CD4-positive, alpha-beta T cell treated with Interleukin-4 for 4 hours (primary cell): ENCODE data around the gene DAPK2.
A peak's percentile ranks its signal among the peaks of the same experiment; 100 is the strongest.
"Not testable (repeated sequence)": the region's sequence is repeated elsewhere in the genome, so short reads cannot be mapped to it uniquely, and the experiment has no call there.

Experiments
- DNase-seq: peaks from one replicate; pipeline ENCODE4 v3.0.0-alpha.2; 2020

DAPK2 gene

GRCh38 chr15:63970621-63971426, 75.5 kb downstream of the DAPK2 start:
- peak; percentile 10 for DNase-seq

DNA sequence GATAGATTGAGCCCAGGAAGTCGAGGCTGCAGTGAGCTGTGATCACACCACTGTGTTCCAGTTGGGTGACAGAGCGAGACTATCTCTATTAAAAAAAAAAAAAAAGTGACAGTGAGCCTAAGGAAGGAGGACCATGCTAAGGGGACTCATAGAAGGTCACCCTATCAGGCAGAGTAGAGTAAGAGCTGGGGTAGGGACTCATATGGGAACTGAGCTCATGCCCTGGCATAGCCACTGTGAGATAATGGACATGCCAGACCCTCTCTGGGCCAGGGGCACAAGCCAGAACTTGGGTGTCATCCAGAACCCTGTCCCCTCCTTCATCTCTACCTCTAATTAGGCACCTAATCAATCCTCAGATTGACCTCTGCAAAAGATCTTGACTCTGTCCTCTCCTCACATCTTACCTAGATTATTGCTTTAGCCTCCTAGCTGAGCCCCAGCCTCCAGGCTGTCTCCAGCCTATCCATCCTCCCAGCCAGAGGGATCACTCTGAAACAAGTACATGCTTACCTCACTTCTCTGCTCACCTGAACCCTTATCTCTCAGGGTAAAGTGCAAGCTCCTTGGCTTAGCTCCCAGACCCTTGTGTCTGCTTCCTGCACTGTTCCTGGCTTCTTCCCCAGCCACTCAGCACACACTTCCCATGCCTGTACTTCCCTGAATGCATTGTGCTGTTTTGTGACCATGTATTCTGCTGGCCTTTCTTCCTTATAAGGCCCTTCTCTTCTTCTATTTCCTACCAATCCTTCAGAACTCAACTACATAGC, 76.4 kb downstream of the DAPK2 start:
- DNase-seq: no peak

- no peak for DNase-seq
Measured at GRCh38 chr15:63968700-63969099, 77.6 kb downstream of the DAPK2 start.

DNA sequence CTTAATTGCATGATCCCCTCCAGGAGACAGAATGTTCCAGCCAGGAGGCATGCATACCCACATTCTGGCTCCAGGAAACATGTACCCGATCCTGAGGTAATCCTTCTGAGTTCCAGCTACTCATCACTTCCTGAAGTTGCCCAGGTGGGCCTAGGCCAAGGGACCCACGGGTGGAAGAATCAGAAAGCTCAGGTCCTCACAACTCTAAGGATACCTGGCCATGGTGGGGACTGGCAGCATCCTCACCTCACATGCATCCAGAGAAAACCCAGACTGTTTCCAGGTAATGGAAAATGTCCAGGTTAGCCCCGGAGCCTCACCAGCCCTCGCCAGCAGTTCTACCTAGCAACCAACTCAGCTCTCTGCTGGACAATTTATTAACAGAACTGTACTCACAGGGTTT, 78.2 kb downstream of the DAPK2 start:
- DNase-seq: no peak

DNA sequence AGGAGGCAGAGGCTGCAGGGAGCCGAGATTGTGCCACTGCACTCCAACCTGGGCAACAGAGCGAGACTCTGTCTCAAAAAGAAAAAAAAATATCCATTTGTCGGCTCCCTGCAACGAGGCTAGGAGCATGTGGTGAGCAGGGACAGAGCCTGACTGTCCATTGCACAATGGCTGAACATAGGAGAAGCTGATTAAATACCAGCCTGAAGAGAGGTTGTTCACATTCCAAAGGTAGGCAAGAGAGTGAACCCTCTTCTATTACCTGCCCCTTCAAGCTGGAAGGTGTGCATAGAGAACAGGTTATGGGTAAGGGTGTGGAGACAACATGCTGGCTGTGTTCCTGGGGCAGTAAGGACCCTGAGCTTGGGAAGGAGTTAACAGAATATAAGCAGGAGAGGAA, 78.7 kb downstream of the DAPK2 start:
- no peak for DNase-seq

DNA sequence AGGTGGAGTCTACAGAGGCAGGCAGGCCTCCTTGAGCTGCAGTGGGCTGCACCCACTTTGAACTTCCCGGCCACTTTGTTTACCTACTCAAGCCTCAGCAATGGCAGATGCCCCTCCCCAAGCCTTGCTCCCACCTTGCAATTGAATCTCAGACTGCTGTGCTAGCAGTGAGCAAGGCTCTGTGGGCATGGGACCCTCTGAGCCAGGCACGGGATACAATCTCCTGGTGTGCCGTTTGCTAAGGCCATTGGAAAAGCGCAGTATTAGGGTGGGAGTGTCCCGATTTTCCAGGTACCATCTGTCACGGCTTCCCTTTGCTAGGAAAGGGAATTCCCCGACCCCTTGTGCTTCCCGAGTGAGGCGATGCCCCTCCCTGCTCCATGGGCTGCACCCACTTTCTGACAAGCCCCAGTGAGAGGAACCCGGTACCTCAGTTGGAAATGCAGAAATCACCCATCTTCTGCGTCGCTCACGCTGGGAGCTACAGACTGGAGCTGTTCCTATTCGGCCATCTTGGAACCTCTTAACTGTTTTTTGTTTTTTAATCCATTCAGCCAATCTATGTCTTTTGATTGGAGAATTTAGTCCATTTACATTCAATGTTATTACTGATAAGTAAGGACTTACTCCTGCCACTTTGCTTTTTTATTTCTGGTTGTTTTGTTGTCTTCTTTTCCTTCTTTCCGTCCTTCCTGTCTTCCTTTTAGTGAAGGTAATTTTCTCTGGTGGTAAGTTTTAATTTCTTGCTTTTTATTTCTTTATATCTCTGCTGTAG, 83.2 kb downstream of the DAPK2 start:
- DNase-seq: not testable (repeated sequence)

- no peak for DNase-seq
Measured at GRCh38 chr15:63953524-63953923, 92.8 kb downstream of the DAPK2 start.

DNA sequence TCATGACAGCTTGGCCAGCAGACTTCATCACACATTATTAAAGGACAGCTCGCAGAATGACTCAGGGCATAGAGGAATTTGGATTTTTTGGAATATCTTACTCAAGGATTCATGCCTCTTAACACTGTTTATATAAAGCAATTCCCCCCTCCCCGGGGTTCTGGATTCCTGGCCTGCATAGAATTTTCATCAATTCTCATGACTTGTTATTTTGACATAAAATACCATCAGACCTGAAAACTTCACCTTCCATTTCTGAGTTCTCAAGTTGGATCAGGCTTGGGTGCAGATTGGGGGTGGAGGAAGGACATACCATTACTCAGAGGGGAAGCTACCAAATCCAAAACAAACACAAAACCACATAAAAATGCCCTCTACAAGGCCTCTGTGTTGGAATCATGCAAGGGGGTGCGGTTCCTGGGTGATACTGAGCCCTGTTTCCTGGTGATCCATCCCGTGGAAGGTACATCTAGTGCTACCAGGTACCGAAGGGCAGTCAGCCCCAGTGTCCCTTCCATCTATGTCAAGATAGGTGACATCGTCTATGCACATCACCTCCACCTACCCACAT, 95.3 kb downstream of the DAPK2 start:
- no peak for DNase-seq

DNA sequence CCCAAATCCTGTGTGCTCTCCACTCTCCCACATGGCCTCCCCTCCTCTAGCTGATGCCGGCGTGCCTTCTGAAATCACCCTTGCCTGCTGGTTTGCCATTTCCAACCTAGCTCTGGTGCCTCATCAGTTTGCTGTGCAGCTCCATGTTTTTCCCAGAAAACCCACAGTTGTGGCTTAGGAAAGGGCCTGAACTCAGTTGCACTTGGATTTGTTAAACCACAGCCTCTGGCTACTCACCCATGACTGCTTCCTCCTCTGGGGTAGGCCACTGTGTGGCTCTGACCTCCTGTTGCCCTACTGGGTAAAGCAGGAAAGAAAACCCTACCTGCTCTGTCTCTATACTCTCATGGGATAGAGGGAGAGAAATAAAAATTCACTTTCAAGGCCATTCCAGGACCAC, 97.3 kb downstream of the DAPK2 start:
- DNase-seq: no peak

DNA sequence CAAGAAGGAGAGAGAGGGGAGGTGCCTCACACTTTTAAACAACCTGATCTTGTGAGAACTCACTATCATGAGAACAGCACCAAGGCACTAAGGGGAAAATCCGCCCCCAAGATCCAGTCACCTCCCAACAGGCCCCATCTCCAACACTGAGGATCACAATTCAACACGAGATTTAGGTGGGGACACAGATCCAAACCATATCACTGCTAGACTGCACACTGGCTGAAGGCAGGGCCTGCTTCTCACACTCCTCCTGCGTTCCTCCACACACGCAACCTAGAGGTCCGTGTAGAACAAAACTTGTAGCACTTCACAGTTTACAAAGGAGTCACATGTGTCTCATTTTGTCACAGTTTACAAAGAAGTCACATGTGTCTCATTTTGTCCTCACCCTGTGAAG, 97.8 kb downstream of the DAPK2 start:
- no peak for DNase-seq

GRCh38 chr15:63947228-63947627, 99.1 kb downstream of the DAPK2 start:
- DNase-seq: no peak

DNA sequence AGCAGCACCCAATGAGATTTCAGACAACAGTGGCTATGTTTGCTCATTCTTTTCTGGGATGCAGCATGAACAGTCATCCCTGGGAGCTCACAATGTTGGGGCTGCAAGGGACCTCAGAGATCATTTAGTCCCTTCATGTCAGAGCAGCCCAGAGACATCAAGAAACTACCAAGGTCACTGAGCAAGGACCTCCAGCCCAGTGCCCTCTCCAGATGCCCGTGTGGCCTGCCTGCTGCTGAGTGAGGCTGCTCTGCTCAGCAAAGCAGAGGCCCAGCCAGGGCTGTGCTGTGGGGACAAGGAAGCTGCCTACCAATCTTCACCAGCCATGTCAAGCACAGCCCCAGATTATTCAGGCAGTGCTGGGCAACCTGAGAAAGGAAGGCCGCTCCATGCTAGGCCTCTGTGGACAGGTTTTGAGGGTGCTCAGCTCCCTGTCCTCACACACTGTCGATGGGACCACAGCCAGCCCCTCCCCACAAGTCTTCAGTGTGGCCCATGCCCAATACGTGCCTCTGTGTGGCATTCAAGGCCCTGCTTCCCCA, 99.7 kb downstream of the DAPK2 start:
- no peak for DNase-seq

- DNase-seq: no peak
Measured at GRCh38 chr15:63945838-63946298, 100.4 kb downstream of the DAPK2 start.

GRCh38 chr15:63945007-63945788, 101.1 kb downstream of the DAPK2 start:
- peak; percentile 56 for DNase-seq

DNA sequence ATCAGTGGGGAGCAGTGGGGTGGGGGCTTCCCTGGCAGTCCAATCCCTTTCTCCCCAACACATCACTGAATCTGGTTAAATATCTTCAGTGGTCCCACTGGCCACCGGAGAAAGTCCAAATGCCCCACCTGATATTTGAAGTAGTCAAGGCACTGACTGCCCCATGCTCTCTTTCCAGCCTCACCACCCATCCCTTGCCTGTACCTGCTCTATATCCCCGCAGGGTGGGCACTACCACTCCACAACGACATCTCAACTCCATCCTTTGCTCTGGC, 101.7 kb downstream of the DAPK2 start:
- DNase-seq: no peak

- no peak for DNase-seq
Measured at GRCh38 chr15:63943829-63944680, 102.2 kb downstream of the DAPK2 start.

DNA sequence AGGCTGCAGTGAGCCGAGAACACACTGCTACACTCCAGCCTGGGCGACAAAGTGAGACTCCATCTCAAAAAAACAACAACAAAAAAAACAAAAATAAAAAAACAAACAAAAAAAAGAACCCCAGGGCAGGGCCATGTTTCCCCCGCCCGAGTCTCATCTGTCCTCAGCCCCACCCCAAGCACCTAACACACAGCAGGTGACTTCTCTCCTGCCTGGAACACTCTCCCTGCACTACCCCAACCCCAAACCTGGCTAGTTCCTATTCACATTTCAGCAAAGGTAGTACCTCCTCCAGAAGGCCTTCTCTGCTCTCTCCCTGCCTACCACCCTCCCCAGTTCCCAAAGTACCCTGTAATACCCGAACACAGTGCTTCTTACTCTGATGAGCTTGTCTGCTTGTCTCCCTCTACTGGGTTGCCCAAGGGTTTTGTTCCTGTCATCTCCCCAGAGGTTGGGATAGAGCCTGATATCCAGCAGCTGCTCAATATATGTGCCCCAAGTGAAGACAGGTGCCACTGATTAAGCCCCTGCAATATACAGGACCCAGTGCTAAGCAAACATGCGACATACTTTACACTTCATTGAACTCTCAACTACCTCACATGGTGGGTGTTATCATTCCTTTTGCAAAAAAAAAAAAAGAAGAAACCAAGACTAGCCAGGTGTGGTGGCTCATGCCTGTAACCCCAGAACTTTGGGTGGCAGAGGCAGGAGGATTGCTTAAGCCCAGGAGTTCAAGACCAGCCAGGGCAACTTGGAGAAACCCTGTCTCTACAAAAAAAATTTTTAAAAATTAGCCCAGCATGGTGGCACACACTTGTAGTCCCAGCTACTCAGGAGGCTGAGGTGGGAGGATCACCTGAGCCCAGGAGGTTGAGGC, 103.6 kb downstream of the DAPK2 start:
- DNase-seq: no peak

DNA sequence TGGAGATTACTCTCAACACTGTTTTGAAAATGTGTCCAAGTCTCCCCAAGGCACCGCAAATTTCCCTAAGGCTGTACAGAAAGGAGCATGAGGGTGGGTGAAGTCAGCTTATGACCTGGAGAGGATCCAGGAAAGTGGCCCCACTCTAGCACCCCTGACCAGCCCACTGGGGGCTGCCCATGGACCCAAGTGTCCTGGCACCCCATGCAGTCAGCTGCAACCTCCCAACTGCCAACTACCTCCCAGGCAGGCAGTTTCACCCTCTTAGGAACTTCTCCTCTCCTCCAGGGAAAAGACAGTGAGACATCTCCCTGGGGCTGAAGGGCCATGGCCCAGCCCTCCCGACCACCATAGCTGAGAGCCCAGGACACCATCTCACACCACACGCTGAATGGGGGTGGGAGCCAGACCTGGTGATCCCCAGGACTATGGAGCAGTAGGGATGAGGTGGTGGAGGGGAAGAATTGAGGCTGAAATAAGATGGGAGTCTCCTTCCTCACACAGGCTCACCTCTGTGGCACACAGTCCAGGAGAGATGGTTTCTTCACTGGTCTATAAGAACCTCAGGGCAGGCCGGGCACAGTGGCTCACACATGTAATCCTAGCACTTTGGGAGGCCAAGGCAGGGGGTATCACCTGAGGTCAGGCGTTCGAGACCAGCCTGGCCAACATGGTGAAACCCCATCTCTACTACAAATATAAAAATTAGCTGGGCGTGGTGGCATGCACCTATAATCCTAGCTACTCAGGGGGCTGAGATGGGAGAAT, 104.4 kb downstream of the DAPK2 start:
- no peak for DNase-seq

DNA sequence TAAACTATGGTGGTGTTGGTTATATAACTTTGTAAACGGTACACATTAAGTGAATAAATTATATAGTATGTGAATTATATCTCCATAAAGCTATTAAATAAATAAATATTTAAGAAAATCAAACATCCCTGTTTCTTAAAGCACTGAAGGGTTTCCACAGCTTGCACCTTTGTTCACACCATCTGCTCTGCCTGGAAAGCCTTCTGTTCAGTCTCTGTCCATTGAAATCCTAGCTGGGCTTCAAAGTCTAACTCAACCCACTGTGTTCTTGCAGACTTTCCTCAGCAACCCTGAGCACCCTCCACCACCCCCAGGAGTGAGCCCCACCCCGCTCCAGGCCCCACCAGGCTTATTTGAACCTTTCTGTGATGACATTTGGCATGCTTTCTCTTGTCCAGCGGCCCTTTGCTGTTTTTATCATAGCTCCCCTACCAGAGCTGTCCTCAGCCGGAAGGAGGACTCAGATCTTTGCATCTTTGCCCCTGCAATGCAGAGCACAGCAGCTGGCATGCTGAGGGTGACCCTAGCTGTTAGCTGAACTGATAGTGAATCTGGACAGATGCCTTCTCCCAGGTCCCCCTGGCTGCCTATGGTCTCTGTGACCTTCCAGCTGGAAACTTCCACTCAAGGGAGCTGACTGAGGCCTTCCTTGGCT, 105.2 kb downstream of the DAPK2 start:
- no peak for DNase-seq
